ENCODE results near the gene PDZD2. TPM values are rescaled to one million over a fixed set of nuclear protein-coding genes. Genes with fewer than 3 reads are reported as not detected.

PDZD2 gene
- total RNA-seq, 4 donors from 2014 or later = 13.7 to 26.7 (median 24.1) TPM

GRCh38 chr5:32000731-32001130 is 361.8 kb downstream of the PDZD2 start:
- Histone ChIP-seq H3K27ac (no peak overlapping the region), H3K4me3 (no peak overlapping the region), H3K27me3 (no peaks in the 10 kb centered on the region), H3K4me1 (peaks cover 0 to 17% (median 4%) of the 10 kb centered on the region in 3 donors), H3K9me3 (no peaks in the 10 kb centered on the region), H3K36me3 (peaks cover 0 to 53% (median 0%) of the 10 kb centered on the region in 3 donors)
- intact Hi-C loops (cut with DNase I) = no loop called here
- 90 to 100% methylated on average over 3 to 11 of the region's 11 CpGs for WGBS, 2 donors
- DNase-seq = no peak
- TF ChIP-seq CTCF (IDR thresholded peaks at IDR 0.05) (no peak), POLR2A (IDR thresholded peaks at IDR 0.05) (no peak)

- DNase-seq = no peak
- peaks cover 0 to 50% (median 0%) of the 10 kb centered on the region in 3 donors for H3K36me3 ChIP-seq
- no peak for TF ChIP-seq CTCF (IDR thresholded peaks at IDR 0.05)
- no peak overlapping the region for H3K4me3 ChIP-seq
- no peaks in the 10 kb centered on the region for H3K9me3 ChIP-seq
- no peaks in the 10 kb centered on the region for H3K27me3 ChIP-seq
- no peak overlapping the region for H3K27ac ChIP-seq
- 82 to 91% methylated on average over 7 to 10 of the region's 11 CpGs for WGBS, 2 donors
- peaks cover 0 to 17% (median 5%) of the 10 kb centered on the region in 3 donors for H3K4me1 ChIP-seq
- intact Hi-C loops (cut with DNase I) = no loop called here
Measured at GRCh38 chr5:32001284-32001683, 362.4 kb downstream of the PDZD2 start.

- H3K27me3 ChIP-seq = no peaks in the 10 kb centered on the region
- 84 to 90% methylated on average over 9 to 11 of the region's 11 CpGs for WGBS, 2 donors
- TF ChIP-seq POLR2A (IDR thresholded peaks at IDR 0.05) = no peak
- TF ChIP-seq CTCF (IDR thresholded peaks at IDR 0.05) = no peak
- DNase-seq = no peak
- no peak overlapping the region for H3K4me3 ChIP-seq
- intact Hi-C loops (cut with DNase I) = no loop called here
- H3K27ac ChIP-seq = no peak overlapping the region
- peaks cover 0 to 17% (median 5%) of the 10 kb centered on the region in 3 donors for H3K4me1 ChIP-seq
- H3K36me3 ChIP-seq = peaks cover 0 to 45% (median 0%) of the 10 kb centered on the region in 3 donors
- H3K9me3 ChIP-seq = no peaks in the 10 kb centered on the region
Measured at GRCh38 chr5:32001707-32002106, 362.8 kb downstream of the PDZD2 start.

GRCh38 chr5:32002755-32003154 is 363.8 kb downstream of the PDZD2 start:
- TF ChIP-seq CTCF (IDR thresholded peaks at IDR 0.05) (no peak), POLR2A (IDR thresholded peaks at IDR 0.05) (no peak)
- Histone ChIP-seq H3K9me3 (no peaks in the 10 kb centered on the region), H3K4me3 (no peak overlapping the region), H3K27me3 (no peaks in the 10 kb centered on the region), H3K36me3 (peaks cover 0 to 35% (median 0%) of the 10 kb centered on the region in 3 donors), H3K27ac (no peak overlapping the region), H3K4me1 (peaks cover 0 to 17% (median 5%) of the 10 kb centered on the region in 3 donors)
- no peak for DNase-seq
- 53 to 67% methylated on average over 3 of the region's 3 CpGs for WGBS, 2 donors
- intact Hi-C loops (cut with DNase I) = no loop called here

- Histone ChIP-seq H3K9me3 (no peaks in the 10 kb centered on the region), H3K4me3 (no peak overlapping the region), H3K27me3 (no peaks in the 10 kb centered on the region), H3K36me3 (peaks cover 0 to 26% (median 0%) of the 10 kb centered on the region in 3 donors), H3K4me1 (peaks cover 0 to 17% (median 5%) of the 10 kb centered on the region in 3 donors), H3K27ac (no peak overlapping the region)
- TF ChIP-seq POLR2A (IDR thresholded peaks at IDR 0.05) = no peak
- TF ChIP-seq CTCF (IDR thresholded peaks at IDR 0.05) = no peak
- 23 to 61% methylated on average over 4 of the region's 4 CpGs for WGBS, 2 donors
- DNase-seq = no peak
- intact Hi-C loops (cut with DNase I) = no loop called here
Measured at GRCh38 chr5:32003981-32004380, 365.1 kb downstream of the PDZD2 start.
